GM18498 (cell line): ENCODE measurements around the gene SORBS2.
"Not testable (repeated sequence)": the region's sequence is repeated elsewhere in the genome, so short reads cannot be mapped to it uniquely, and the experiment has no call there.

ENCODE experiments used
- ATAC-seq: cut with Tn5 transposase; IDR thresholded peaks from one replicate; pipeline ENCODE4 v1.9.1; 2021; ENCODE audit warnings: mild to moderate bottlenecking, moderate library complexity; ENCODE audit not compliant: unreplicated experiment

SORBS2 gene

GRCh38 chr4:185716577-185717376, 95.2 kb downstream of the SORBS2 start:
- ATAC-seq: no peak

- ATAC-seq: no peak
Observed at GRCh38 chr4:185716141-185716551, 95.8 kb downstream of the SORBS2 start.

- ATAC-seq: not testable (repeated sequence)
Observed at GRCh38 chr4:185714524-185714923, 97.5 kb downstream of the SORBS2 start.

GRCh38 chr4:185713731-185714130, 98.3 kb downstream of the SORBS2 start:
- ATAC-seq: no peak

- no peak for ATAC-seq
Observed at GRCh38 chr4:185713272-185713671, 98.7 kb downstream of the SORBS2 start.

GRCh38 chr4:185712350-185713024, 99.5 kb downstream of the SORBS2 start:
- ATAC-seq: no peak

GRCh38 chr4:185711726-185712125, 100.3 kb downstream of the SORBS2 start:
- ATAC-seq: no peak

- ATAC-seq: no peak
Observed at GRCh38 chr4:185710487-185710995, 101.5 kb downstream of the SORBS2 start.

GRCh38 chr4:185709802-185710486, 102.0 kb downstream of the SORBS2 start:
- ATAC-seq: no peak

GRCh38 chr4:185708348-185708747, 103.6 kb downstream of the SORBS2 start:
- ATAC-seq: no peak

GRCh38 chr4:185707622-185708021, 104.4 kb downstream of the SORBS2 start:
- ATAC-seq: not testable (repeated sequence)

- ATAC-seq: no peak
Observed at GRCh38 chr4:185702147-185702663, 109.8 kb downstream of the SORBS2 start.

- no peak for ATAC-seq
Observed at GRCh38 chr4:185700630-185701029, 111.4 kb downstream of the SORBS2 start.

- ATAC-seq: no peak
Observed at GRCh38 chr4:185700048-185700447, 111.9 kb downstream of the SORBS2 start.

GRCh38 chr4:185697488-185697887, 114.5 kb downstream of the SORBS2 start:
- no peak for ATAC-seq

GRCh38 chr4:185695743-185696142, 116.3 kb downstream of the SORBS2 start:
- no peak for ATAC-seq

GRCh38 chr4:185693548-185694215, 118.3 kb downstream of the SORBS2 start:
- ATAC-seq: no peak

- no peak for ATAC-seq
Observed at GRCh38 chr4:185689407-185689806, 122.6 kb downstream of the SORBS2 start.

GRCh38 chr4:185685804-185686203, 126.2 kb downstream of the SORBS2 start:
- no peak for ATAC-seq

GRCh38 chr4:185683896-185684295, 128.1 kb downstream of the SORBS2 start:
- ATAC-seq: no peak

GRCh38 chr4:185683222-185683621, 128.8 kb downstream of the SORBS2 start:
- ATAC-seq: no peak
